ENCODE results near the gene SPATA22.

The SPATA22 gene

DNA sequence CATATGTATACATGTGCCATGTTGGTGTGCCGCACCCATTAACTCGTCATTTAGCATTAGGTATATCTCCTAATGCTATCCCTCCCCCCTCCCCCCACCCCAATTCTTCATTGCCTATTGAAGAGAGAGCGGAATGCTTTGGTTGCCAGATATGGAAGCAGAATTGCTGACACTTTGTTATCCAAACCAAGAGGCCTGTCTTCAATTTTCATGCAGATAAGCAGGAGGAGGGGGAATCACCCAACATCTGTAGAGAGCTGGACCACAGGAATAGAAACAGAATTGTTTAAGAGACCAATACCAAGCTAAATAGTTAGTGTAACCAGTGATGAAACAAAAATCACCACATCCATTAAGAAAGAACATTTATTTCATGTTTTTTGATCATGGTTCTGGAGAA is 11.2 kb upstream of the SPATA22 start:
- no peak for TF ChIP-seq ELF4 (IDR thresholded peaks at IDR 0.05)
- TF ChIP-seq L3MBTL2 (conservative IDR thresholded peaks at IDR 0.05), result no peak
- TF ChIP-seq, protein P1, sequence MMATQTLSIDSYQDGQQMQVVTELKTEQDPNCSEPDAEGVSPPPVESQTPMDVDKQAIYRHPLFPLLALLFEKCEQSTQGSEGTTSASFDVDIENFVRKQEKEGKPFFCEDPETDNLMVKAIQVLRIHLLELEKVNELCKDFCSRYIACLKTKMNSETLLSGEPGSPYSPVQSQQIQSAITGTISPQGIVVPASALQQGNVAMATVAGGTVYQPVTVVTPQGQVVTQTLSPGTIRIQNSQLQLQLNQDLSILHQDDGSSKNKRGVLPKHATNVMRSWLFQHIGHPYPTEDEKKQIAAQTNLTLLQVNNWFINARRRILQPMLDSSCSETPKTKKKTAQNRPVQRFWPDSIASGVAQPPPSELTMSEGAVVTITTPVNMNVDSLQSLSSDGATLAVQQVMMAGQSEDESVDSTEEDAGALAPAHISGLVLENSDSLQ (IDR thresholded peaks at IDR 0.05), result no peak
- no peak for TF ChIP-seq TARDBP (IDR thresholded peaks at IDR 0.05)
- no peak for TF ChIP-seq SUZ12 (IDR thresholded peaks at IDR 0.05)
- TF ChIP-seq FOXM1 (IDR thresholded peaks at IDR 0.05; ENCODE audit: borderline replicate concordance), result no peak
- TF ChIP-seq ZNF384 (IDR thresholded peaks at IDR 0.05), result no peak
- no peak for TF ChIP-seq SP1 (IDR thresholded peaks at IDR 0.05)
- no peak for TF ChIP-seq ARNT (IDR thresholded peaks at IDR 0.05)
- no peak for TF ChIP-seq FOXA1 (IDR thresholded peaks at IDR 0.05)
- TF ChIP-seq BHLHE40 (IDR thresholded peaks at IDR 0.05; ENCODE audit: borderline replicate concordance), result no peak
- no peak for TF ChIP-seq HDGF (IDR thresholded peaks at IDR 0.05; ENCODE audit: borderline replicate concordance)
- no peak for TF ChIP-seq NFRKB (IDR thresholded peaks at IDR 0.05)
- TF ChIP-seq FOXK2 (IDR thresholded peaks at IDR 0.05), result no peak
- no peak for TF ChIP-seq LEF1 (IDR thresholded peaks at IDR 0.05; ENCODE audit: borderline replicate concordance)
- no peak for TF ChIP-seq CTBP1 (IDR thresholded peaks at IDR 0.05; ENCODE audit: borderline replicate concordance)
- POLR2A ChIA-PET, result no interaction called here
- CTCF ChIA-PET, result no interaction called here
- DNase-seq (ENCODE audit: extremely low spot score), result no peak

DNA sequence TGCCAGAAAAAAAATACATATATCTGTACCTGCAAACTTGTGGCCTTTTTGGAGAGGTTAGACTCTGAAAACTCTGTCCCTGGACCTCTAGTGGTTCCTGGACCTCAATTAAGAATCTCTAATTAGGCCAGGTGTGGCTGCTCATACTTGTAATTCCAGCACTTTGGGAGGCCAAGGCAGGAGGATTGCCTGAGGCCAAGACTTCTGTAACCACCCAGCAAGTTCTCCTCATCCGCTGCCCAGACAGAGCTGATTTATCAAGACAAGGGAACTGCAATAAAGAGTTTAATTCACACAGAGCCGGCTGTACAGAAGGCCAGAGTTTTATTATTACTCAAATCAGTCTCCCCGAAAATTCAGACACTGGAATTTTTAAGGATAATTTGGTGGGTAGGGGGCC is 8.4 kb upstream of the SPATA22 start:
- ChIA-PET CTCF (no interaction called here), POLR2A (no interaction called here)
- no peak for DNase-seq (ENCODE audit: extremely low spot score)
- no peak for TF ChIP-seq SP1 (IDR thresholded peaks at IDR 0.05)
- no peak for TF ChIP-seq TARDBP (IDR thresholded peaks at IDR 0.05)
- TF ChIP-seq BHLHE40 (IDR thresholded peaks at IDR 0.05; ENCODE audit: borderline replicate concordance), result no peak
- TF ChIP-seq, protein P1 (IDR thresholded peaks at IDR 0.05), result no peak
- TF ChIP-seq FOXA1 (IDR thresholded peaks at IDR 0.05), result no peak
- no peak for TF ChIP-seq ZNF384 (IDR thresholded peaks at IDR 0.05)
- no peak for TF ChIP-seq SUZ12 (IDR thresholded peaks at IDR 0.05)
- TF ChIP-seq FOXK2 (IDR thresholded peaks at IDR 0.05), result no peak
- no peak for TF ChIP-seq CTBP1 (IDR thresholded peaks at IDR 0.05; ENCODE audit: borderline replicate concordance)
- no peak for TF ChIP-seq FOXM1 (IDR thresholded peaks at IDR 0.05; ENCODE audit: borderline replicate concordance)
- TF ChIP-seq L3MBTL2 (conservative IDR thresholded peaks at IDR 0.05), result no peak
- no peak for TF ChIP-seq LEF1 (IDR thresholded peaks at IDR 0.05; ENCODE audit: borderline replicate concordance)
- no peak for TF ChIP-seq HDGF (IDR thresholded peaks at IDR 0.05; ENCODE audit: borderline replicate concordance)

DNA sequence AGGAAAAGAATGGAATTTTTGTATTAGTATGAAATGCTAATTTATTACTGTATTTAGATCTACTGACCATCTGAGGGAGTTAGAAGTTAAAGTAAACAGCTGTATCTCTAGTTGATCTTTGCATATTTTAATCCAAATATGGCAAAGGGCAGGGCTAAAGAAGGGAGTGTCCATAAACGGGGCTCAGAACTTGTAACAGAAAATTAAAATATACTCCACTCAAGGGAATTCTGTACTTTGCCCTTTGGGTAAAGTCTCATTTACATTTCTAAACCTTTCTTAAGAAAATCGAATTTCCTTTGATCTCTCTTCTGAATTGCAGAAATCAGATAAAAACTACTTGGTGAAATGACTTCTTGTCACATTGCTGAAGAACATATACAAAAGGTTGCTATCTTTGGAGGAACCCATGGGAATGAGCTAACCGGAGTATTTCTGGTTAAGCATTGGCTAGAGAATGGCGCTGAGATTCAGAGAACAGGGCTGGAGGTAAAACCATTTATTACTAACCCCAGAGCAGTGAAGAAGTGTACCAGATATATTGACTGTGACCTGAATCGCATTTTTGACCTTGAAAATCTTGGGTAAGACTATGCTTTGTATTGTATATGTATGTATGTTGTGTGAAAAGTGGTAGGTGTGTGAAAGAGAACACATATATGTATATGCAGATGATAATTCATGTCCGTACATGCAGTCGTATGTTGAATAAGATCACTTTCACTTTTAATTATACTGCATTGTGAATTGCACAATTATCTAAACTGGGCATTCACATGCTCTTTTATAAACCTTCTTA is 4.4 kb upstream of the SPATA22 start, which contains the start of gene ASPA:
TSS of gene ASPA (plus strand) at position 186 of the 799 bp plus-strand sequence. CDS start at position 349, 163 bp downstream.
- TF ChIP-seq FOXM1 (IDR thresholded peaks at IDR 0.05; ENCODE audit: borderline replicate concordance) (no peak), ELF4 (IDR thresholded peaks at IDR 0.05) (no peak), ARNT (IDR thresholded peaks at IDR 0.05) (no peak), FOXA1 (IDR thresholded peaks at IDR 0.05) (no peak), NFRKB (IDR thresholded peaks at IDR 0.05) (no peak), L3MBTL2 (conservative IDR thresholded peaks at IDR 0.05) (no peak)
- no peak for DNase-seq (ENCODE audit: extremely low spot score)
- POLR2A ChIA-PET, result no interaction called here
- CTCF ChIA-PET, result no interaction called here

DNA sequence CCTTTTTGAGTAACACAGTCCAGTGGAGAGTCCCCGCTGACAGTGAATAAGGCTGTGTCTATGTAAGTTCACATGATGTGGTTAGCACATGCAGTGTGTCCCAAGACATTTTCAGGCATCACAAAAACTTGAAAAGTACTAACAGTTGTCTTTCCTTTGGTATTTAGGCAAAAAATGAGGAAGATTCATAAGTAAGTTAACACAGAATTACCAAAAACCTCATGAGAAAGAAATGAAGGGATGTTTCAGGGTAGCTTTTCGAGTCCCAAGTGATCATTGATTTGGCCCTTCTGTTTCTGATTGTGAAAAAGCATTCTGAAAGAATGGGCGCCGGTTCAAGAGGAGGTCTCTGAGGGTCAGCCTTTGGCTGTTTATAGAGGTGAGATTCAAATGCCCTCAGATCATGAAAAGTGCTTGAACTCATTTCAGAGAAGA is 3.6 kb upstream of the SPATA22 start:
- DNase-seq (ENCODE audit: extremely low spot score), result no peak
- TF ChIP-seq FOXK2 (IDR thresholded peaks at IDR 0.05), result no peak
- TF ChIP-seq, protein P1 (IDR thresholded peaks at IDR 0.05), result no peak
- no peak for TF ChIP-seq FOXA1 (IDR thresholded peaks at IDR 0.05)
- TF ChIP-seq ARNT (IDR thresholded peaks at IDR 0.05), result no peak
- TF ChIP-seq TARDBP (IDR thresholded peaks at IDR 0.05), result no peak
- TF ChIP-seq NFRKB (IDR thresholded peaks at IDR 0.05), result no peak
- no peak for TF ChIP-seq BHLHE40 (IDR thresholded peaks at IDR 0.05; ENCODE audit: borderline replicate concordance)
- TF ChIP-seq HDGF (IDR thresholded peaks at IDR 0.05; ENCODE audit: borderline replicate concordance), result no peak
- no peak for TF ChIP-seq L3MBTL2 (conservative IDR thresholded peaks at IDR 0.05)
- TF ChIP-seq CTBP1 (IDR thresholded peaks at IDR 0.05; ENCODE audit: borderline replicate concordance), result no peak
- TF ChIP-seq LEF1 (IDR thresholded peaks at IDR 0.05; ENCODE audit: borderline replicate concordance), result no peak
- TF ChIP-seq SP1 (IDR thresholded peaks at IDR 0.05), result no peak
- TF ChIP-seq FOXM1 (IDR thresholded peaks at IDR 0.05; ENCODE audit: borderline replicate concordance), result no peak
- TF ChIP-seq SUZ12 (IDR thresholded peaks at IDR 0.05), result no peak
- TF ChIP-seq ZNF384 (IDR thresholded peaks at IDR 0.05), result no peak
- TF ChIP-seq ELF4 (IDR thresholded peaks at IDR 0.05), result no peak
- POLR2A ChIA-PET, result no interaction called here
- CTCF ChIA-PET, result no interaction called here

DNA sequence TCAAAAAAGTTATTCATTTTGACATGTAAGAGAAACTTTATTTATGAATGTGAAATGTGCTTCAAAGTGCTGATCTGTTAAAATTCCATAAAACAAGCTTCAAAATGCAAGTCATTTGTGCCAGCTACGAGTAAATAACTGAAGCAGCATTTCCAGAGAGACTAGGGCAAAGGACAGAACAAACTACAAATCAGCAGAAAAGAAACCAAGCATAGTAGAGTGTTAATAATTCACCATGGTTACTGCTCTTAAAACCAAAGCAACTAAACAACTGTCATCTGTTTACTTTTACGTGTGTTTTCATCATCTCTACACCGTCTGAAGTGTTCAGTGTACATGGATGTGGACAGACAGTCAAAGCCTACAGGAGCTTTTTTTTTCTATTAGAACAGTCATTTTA is 2.6 kb upstream of the SPATA22 start:
- TF ChIP-seq SUZ12 (IDR thresholded peaks at IDR 0.05) (no peak), L3MBTL2 (conservative IDR thresholded peaks at IDR 0.05) (no peak), BHLHE40 (IDR thresholded peaks at IDR 0.05; ENCODE audit: borderline replicate concordance) (no peak), ARNT (IDR thresholded peaks at IDR 0.05) (no peak), FOXA1 (IDR thresholded peaks at IDR 0.05) (no peak), TARDBP (IDR thresholded peaks at IDR 0.05) (no peak), FOXK2 (IDR thresholded peaks at IDR 0.05) (no peak), FOXM1 (IDR thresholded peaks at IDR 0.05; ENCODE audit: borderline replicate concordance) (no peak)
- DNase-seq (ENCODE audit: extremely low spot score), result no peak
- CTCF ChIA-PET, result no interaction called here
- POLR2A ChIA-PET, result no interaction called here

DNA sequence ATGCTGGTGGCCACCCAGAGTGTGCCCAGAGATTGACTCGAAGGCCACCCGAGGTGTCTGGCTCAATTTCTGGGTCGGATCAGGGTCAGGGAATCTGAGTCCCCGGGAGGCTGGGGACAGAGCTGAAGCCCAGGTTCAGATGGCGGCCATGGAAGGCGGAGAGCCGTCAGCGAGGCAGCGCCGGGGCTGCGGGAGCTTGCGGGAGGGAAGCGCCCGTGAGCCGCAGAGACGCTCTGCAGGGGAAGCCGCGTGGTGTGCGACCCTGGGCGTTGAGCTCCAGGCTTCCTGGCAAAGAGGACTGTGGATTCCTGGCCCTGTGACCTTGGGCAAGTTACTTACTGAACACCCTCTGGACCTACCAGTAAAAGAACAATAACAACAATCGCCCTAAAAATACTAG is 518 bp upstream of the SPATA22 start:
- TF ChIP-seq FOXM1 (IDR thresholded peaks at IDR 0.05; ENCODE audit: borderline replicate concordance) (no peak), FOXA1 (IDR thresholded peaks at IDR 0.05) (no peak), CTBP1 (IDR thresholded peaks at IDR 0.05; ENCODE audit: borderline replicate concordance) (no peak)
- CTCF ChIA-PET, result no interaction called here
- DNase-seq (ENCODE audit: extremely low spot score), result no peak
- POLR2A ChIA-PET, result no interaction called here

Data from HEK293T (cell line).